Panc1 (cell line): ENCODE data around the gene PPP4C. TPM values are rescaled to one million over a fixed set of nuclear protein-coding genes. Genes with fewer than 3 reads are reported as not detected.

Experiments
- ATAC-seq: fragments of 200-7000 bp; cut with Tn5 transposase; 2 replicates; pipeline ENCODE4 v1.9.1; 2020; ENCODE audit warnings: mild to moderate bottlenecking, moderate library complexity
- BruUV-seq: library from RNA; stranded (reverse); fragments of 400-500 nt; replicated peaks from 2 replicates; lab custom pipeline; 2021; lab: Mats Ljungman, UMichigan
- CTCF ChIA-PET: fragments of 300-600 bp; sonication (Branson Sonifier 250); formaldehyde crosslinking; loops from one replicate; lab custom pipeline; 2022; ENCODE audit warnings: antibody characterized with exemption; lab: Charles Lee
- POLR2A ChIA-PET: fragments of 300-600 bp; sonication (Branson Sonifier 250); formaldehyde crosslinking; loops from one replicate; lab custom pipeline; 2022; ENCODE audit warnings: antibody characterized with exemption; lab: Charles Lee
- DNase-seq: peaks from one replicate; pipeline ENCODE4 v3.0.0-alpha.2; 2010; ENCODE audit warnings: low read depth, low spot score
- H3K27ac ChIP-seq: 2 replicates; pipeline ENCODE4 v1.5.1; 2011; ENCODE audit warnings: mild to moderate bottlenecking, low read length, inconsistent platforms
- H3K27me3 ChIP-seq: fragments of 200-500 bp; sonication (Bioruptor generic); 2 replicates; pipeline ENCODE4 v1.6.0; 2014; ENCODE audit warnings: low read length, inconsistent platforms; ENCODE audit not compliant: control insufficient read depth, insufficient read depth
- H3K36me3 ChIP-seq: fragments of 200-500 bp; sonication (Bioruptor generic); 2 replicates; pipeline ENCODE4 v1.5.1; 2014; ENCODE audit warnings: inconsistent platforms, mild to moderate bottlenecking, low read length, moderate library complexity; ENCODE audit not compliant: control insufficient read depth, insufficient read depth
- H3K4me1 ChIP-seq: 2 replicates; pipeline ENCODE4 v1.5.1; 2011; ENCODE audit warnings: inconsistent platforms, mild to moderate bottlenecking, low read length, moderate library complexity; ENCODE audit not compliant: control insufficient read depth, insufficient read depth
- H3K4me3 ChIP-seq, 2 experiments: 2 replicates each; pipeline ENCODE4 v1.5.1; 2011 to 2012; ENCODE audit warnings: low read depth in 2 of 2, low read length in 2 of 2, mild to moderate bottlenecking in 2 of 2, inconsistent platforms in 1 of 2, moderate library complexity in 1 of 2
- H3K9me3 ChIP-seq: fragments of 200-500 bp; sonication (Bioruptor generic); 2 replicates; pipeline ENCODE4 v1.5.1; 2014; ENCODE audit warnings: low read depth, mild to moderate bottlenecking, inconsistent platforms, low read length, moderate library complexity; ENCODE audit not compliant: control insufficient read depth, insufficient read depth
- POLR2AphosphoS5 ChIP-seq: IDR thresholded peaks from 2 replicates; pipeline ENCODE4 v1.6.1; 2012; ENCODE audit warnings: mild to moderate bottlenecking, low read depth, low read length, moderate library complexity
- SIN3A ChIP-seq: IDR thresholded peaks from 2 replicates; pipeline ENCODE4 v1.6.1; 2012; ENCODE audit warnings: low read depth, mild to moderate bottlenecking, low read length, moderate library complexity, borderline replicate concordance; ENCODE audit not compliant: insufficient read depth
- TCF7L2 ChIP-seq: IDR thresholded peaks from 2 replicates; pipeline ENCODE4 v1.6.1; 2011; ENCODE audit warnings: mild to moderate bottlenecking, low read depth, low read length, inconsistent platforms
- in situ Hi-C: cut with HindIII; loops from 2 replicates; pipeline ENCODE4 v1.10.0; 2016; ENCODE audit warnings: low sequenced_read_pairs, low pct_unique_long_range_greater_than_20kb
- intact Hi-C: fragments of 100-400 bp; cut with micrococcal nuclease; formaldehyde crosslinking; loops from one replicate; pipeline ENCODE4 v1.10.0; 2022; ENCODE audit not compliant: unreplicated experiment
- total RNA-seq: library from RNA; stranded (reverse); gene quantifications from one replicate; pipeline ENCODE4 v1.2.1, GENCODE V29; 2021; ENCODE audit not compliant: unreplicated experiment
- TF ChIP-seq, protein P1 (sequence below): fragments of 450-650 bp; IDR thresholded peaks from 2 replicates; pipeline ENCODE4 v1.5.1; 2017; ENCODE audit warnings: mild to moderate bottlenecking
- TF ChIP-seq, protein P2 (sequence below), 2 experiments: IDR thresholded peaks; 2 replicates each; pipeline ENCODE4 v1.6.1; 2011 to 2012; ENCODE audit warnings: low read depth in 2 of 2, control low read depth in 1 of 2, low read length in 1 of 2, mild to moderate bottlenecking in 1 of 2, moderate library complexity in 1 of 2; ENCODE audit not compliant: insufficient read depth in 1 of 2

Gene PPP4C
- total RNA-seq, 1 experiment from 2014 or later = 186 TPM

DNA sequence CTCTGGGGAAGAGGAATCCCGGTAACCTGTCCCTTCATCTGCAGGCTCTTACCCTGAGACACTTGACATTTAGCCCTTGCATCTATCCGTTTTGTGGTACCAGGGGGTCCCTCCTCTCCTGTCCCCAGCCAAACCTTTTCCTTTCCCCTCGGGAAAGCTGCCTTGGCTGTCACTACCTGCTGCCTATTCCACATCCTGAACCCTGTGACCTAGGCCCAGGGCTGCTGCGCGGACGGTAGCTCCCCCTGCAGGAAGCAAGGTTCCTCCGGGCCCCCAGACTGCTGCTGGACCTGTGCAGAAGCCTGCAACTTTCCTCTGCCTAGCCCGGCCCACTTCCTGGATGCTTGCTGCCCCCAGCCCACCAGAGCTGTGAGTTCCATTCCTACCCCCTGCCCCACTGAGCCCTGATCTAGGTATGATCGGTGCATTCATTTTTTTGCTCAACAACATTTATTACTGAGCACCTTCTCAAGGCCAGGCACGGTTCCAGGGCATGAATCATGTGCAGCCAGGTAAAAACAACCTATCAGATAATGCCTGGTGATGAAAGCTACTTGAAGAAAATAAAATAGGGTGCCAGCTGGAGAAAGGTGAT, 20.7 kb upstream of the PPP4C start:
- Histone ChIP-seq H3K27ac (no peak overlapping the region; the same call in 1 of the 2 replicates), H3K4me1 (peaks cover 19% of the 10 kb centered on the region), H3K27me3 (no peaks in the 10 kb centered on the region), H3K4me3 (no peak overlapping the region; a peak in 1 of 4 replicates), H3K9me3 (no peaks in the 10 kb centered on the region), H3K36me3 (no peaks in the 10 kb centered on the region; the same call in 1 of the 2 replicates)
- intact Hi-C loops (no loop called here), in situ Hi-C loops (no loop called here)
- TF ChIP-seq, protein P1, sequence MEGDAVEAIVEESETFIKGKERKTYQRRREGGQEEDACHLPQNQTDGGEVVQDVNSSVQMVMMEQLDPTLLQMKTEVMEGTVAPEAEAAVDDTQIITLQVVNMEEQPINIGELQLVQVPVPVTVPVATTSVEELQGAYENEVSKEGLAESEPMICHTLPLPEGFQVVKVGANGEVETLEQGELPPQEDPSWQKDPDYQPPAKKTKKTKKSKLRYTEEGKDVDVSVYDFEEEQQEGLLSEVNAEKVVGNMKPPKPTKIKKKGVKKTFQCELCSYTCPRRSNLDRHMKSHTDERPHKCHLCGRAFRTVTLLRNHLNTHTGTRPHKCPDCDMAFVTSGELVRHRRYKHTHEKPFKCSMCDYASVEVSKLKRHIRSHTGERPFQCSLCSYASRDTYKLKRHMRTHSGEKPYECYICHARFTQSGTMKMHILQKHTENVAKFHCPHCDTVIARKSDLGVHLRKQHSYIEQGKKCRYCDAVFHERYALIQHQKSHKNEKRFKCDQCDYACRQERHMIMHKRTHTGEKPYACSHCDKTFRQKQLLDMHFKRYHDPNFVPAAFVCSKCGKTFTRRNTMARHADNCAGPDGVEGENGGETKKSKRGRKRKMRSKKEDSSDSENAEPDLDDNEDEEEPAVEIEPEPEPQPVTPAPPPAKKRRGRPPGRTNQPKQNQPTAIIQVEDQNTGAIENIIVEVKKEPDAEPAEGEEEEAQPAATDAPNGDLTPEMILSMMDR = peak; percentile 95
- no peak for TF ChIP-seq TCF7L2
- DNase-seq (no peak), ATAC-seq (peak; percentile 81)
- ChIA-PET CTCF (interaction anchor here (0.7 to 1.3 kb wide), 2 partner anchors 9 to 12 kb away, joined by 3 to 4 read pairs; no protein-coding TSS in a partner anchor), POLR2A (interaction anchor here (0.6 to 1.0 kb wide), 2 partner anchors 10 to 475 kb away, joined by 3 to 4 read pairs; partner anchors contain the start of gene ALDOA)
- BruUV-seq = no TSS peak

DNA sequence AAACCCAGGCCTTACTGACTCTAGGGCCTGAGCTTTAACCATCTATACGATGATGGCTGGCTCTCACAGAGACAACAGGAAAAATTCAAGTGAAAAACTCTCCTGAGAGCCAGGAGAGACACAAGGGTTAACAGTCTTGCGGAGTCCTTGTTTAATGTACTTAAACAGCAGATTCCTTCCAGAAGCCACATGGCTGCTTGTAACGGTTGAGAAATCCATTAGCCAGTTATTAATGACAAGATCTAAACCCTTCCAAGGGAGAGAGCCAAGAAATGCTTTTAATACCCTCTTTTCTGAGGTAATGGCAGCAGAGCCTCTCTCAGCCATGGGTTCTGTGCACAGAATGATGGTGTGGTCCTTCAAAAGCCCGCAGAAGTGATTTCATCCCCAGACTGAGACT, 15.4 kb upstream of the PPP4C start:
- in situ Hi-C loops (no loop called here), intact Hi-C loops (no loop called here)
- H3K4me1 ChIP-seq = peaks cover 15% of the 10 kb centered on the region
- H3K9me3 ChIP-seq = no peaks in the 10 kb centered on the region
- ATAC-seq = no peak
- BruUV-seq = no TSS peak
- POLR2A ChIA-PET = interaction anchor here (0.6 kb wide), 1 partner anchor 309 kb away, joined by 10 read pairs; no protein-coding TSS in a partner anchor
- H3K27ac ChIP-seq = no peak overlapping the region
- TF ChIP-seq, protein P1 = no peak
- TF ChIP-seq POLR2AphosphoS5 = no peak
- TF ChIP-seq TCF7L2 = no peak
- TF ChIP-seq, protein P2, sequence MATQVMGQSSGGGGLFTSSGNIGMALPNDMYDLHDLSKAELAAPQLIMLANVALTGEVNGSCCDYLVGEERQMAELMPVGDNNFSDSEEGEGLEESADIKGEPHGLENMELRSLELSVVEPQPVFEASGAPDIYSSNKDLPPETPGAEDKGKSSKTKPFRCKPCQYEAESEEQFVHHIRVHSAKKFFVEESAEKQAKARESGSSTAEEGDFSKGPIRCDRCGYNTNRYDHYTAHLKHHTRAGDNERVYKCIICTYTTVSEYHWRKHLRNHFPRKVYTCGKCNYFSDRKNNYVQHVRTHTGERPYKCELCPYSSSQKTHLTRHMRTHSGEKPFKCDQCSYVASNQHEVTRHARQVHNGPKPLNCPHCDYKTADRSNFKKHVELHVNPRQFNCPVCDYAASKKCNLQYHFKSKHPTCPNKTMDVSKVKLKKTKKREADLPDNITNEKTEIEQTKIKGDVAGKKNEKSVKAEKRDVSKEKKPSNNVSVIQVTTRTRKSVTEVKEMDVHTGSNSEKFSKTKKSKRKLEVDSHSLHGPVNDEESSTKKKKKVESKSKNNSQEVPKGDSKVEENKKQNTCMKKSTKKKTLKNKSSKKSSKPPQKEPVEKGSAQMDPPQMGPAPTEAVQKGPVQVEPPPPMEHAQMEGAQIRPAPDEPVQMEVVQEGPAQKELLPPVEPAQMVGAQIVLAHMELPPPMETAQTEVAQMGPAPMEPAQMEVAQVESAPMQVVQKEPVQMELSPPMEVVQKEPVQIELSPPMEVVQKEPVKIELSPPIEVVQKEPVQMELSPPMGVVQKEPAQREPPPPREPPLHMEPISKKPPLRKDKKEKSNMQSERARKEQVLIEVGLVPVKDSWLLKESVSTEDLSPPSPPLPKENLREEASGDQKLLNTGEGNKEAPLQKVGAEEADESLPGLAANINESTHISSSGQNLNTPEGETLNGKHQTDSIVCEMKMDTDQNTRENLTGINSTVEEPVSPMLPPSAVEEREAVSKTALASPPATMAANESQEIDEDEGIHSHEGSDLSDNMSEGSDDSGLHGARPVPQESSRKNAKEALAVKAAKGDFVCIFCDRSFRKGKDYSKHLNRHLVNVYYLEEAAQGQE (IDR thresholded peaks at IDR 0.05; ENCODE audit: insufficient read depth in 1 of 2, low read depth in 2 of 2, low read length in 1 of 2) = no peak
- no peak for TF ChIP-seq SIN3A
- no peak overlapping the region for H3K4me3 ChIP-seq
- no peaks in the 10 kb centered on the region for H3K27me3 ChIP-seq
- no peak for DNase-seq
- CTCF ChIA-PET = no interaction called here
- H3K36me3 ChIP-seq = no peaks in the 10 kb centered on the region; the same call in 1 of the 2 replicates
